ENCODE measurements around the gene CDH22.

The CDH22 gene

GRCh38 chr20:46273717-46274116 lies 34.6 kb downstream of the CDH22 start:
- DNase-seq (ENCODE audit: extremely low spot score, insufficient read length, low read depth), result no peak
- FAIRE-seq, result no peak

- DNase-seq (ENCODE audit: extremely low spot score, insufficient read length, low read depth) (no peak), FAIRE-seq (no peak)
Measured at GRCh38 chr20:46272389-46273047, 35.8 kb downstream of the CDH22 start.

- FAIRE-seq (no peak), DNase-seq (ENCODE audit: extremely low spot score, insufficient read length, low read depth) (no peak)
Measured at GRCh38 chr20:46270977-46271744, 37.1 kb downstream of the CDH22 start.

- FAIRE-seq, result no peak
Measured at GRCh38 chr20:46269372-46269771, 38.9 kb downstream of the CDH22 start.

GRCh38 chr20:46268662-46269061 lies 39.6 kb downstream of the CDH22 start:
- no peak for FAIRE-seq

More at GRCh38 chr20:46269372-46269771, 38.9 kb downstream of the CDH22 start:
- DNase-seq (ENCODE audit: extremely low spot score, insufficient read length, low read depth), result no peak

GRCh38 chr20:46268131-46268614 lies 40.1 kb downstream of the CDH22 start:
- no peak for FAIRE-seq
- DNase-seq (ENCODE audit: extremely low spot score, insufficient read length, low read depth), result no peak

More at GRCh38 chr20:46268662-46269061, 39.6 kb downstream of the CDH22 start:
- no peak for DNase-seq (ENCODE audit: extremely low spot score, insufficient read length, low read depth)

- DNase-seq (ENCODE audit: extremely low spot score, insufficient read length, low read depth) (no peak), FAIRE-seq (no peak)
Measured at GRCh38 chr20:46267108-46268105, 40.9 kb downstream of the CDH22 start.

- DNase-seq (ENCODE audit: extremely low spot score, insufficient read length, low read depth), result no peak
- FAIRE-seq, result no peak
Measured at GRCh38 chr20:46265539-46265938, 42.8 kb downstream of the CDH22 start.

- no peak for FAIRE-seq
Measured at GRCh38 chr20:46264391-46265266, 43.7 kb downstream of the CDH22 start.

GRCh38 chr20:46261456-46262253 lies 46.6 kb downstream of the CDH22 start:
- no peak for DNase-seq (ENCODE audit: extremely low spot score, insufficient read length, low read depth)
- FAIRE-seq, result no peak

More at GRCh38 chr20:46264391-46265266, 43.7 kb downstream of the CDH22 start:
- no peak for DNase-seq (ENCODE audit: extremely low spot score, insufficient read length, low read depth)

GRCh38 chr20:46260936-46261454 lies 47.3 kb downstream of the CDH22 start:
- DNase-seq (ENCODE audit: extremely low spot score, insufficient read length, low read depth), result no peak
- no peak for FAIRE-seq

GRCh38 chr20:46260480-46260879 lies 47.8 kb downstream of the CDH22 start:
- no peak for DNase-seq (ENCODE audit: extremely low spot score, insufficient read length, low read depth)

GRCh38 chr20:46259260-46259859 lies 48.9 kb downstream of the CDH22 start:
- DNase-seq (ENCODE audit: extremely low spot score, insufficient read length, low read depth), result no peak
- FAIRE-seq, result no peak

More at GRCh38 chr20:46260480-46260879, 47.8 kb downstream of the CDH22 start:
- no peak for FAIRE-seq

GRCh38 chr20:46257887-46258286 lies 50.4 kb downstream of the CDH22 start:
- no peak for DNase-seq (ENCODE audit: extremely low spot score, insufficient read length, low read depth)
- FAIRE-seq, result no peak

GRCh38 chr20:46256293-46256692 lies 52.0 kb downstream of the CDH22 start:
- DNase-seq (ENCODE audit: extremely low spot score, insufficient read length, low read depth) (no peak), FAIRE-seq (no peak)

- FAIRE-seq (no peak), DNase-seq (ENCODE audit: extremely low spot score, insufficient read length, low read depth) (no peak)
Measured at GRCh38 chr20:46255440-46256104, 52.7 kb downstream of the CDH22 start.

GRCh38 chr20:46253391-46253790 lies 54.9 kb downstream of the CDH22 start:
- FAIRE-seq, result no peak
- DNase-seq (ENCODE audit: extremely low spot score, insufficient read length, low read depth), result no peak
